Measurements from ENCODE around the gene ZIM2.
A peak's percentile ranks its signal among the peaks of the same experiment; 100 is the strongest.
"Not testable (repeated sequence)": the region's sequence is repeated elsewhere in the genome, so short reads cannot be mapped to it uniquely, and the experiment has no call there.

The ZIM2 gene

DNA sequence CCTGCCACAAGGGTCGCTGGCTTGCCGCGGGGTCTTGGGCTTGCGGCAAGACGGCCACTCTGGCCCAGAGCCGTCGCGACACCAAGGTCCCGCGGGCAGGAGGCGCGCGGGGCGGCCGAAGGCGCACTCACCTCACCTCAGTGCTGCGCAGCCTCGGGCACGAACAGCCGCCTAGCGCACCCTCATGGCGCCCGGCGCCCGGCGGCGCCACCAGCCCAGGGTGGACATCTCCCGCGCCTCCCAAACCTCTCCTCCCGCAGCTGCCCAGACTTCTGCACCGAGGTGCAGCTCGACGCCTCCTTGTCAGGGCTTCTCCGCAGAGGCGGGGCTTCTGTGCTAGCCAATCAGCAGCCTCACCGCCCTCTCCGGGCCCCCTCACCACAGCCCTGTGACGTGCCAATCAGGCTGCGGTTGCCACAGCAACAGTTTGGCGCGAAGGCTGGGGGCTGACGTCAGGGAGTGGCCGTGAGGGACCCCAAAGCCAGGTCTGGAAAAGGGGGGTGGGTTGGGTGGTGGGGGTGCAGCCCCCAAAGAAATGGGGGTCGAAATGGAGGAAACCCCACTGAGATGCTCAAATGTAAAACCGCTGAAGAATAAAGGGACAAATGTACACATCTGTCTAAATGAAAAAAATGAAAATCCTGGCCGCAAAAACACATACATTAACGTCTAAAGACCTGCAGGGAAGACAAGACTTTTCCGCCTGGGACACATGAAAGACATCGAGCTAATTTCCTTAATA, at the start of gene ZIM2, which contains the start of gene PEG3:
TSS of gene ZIM2 (minus strand) at position 276 of the 742 bp plus-strand sequence. CDS start 16,449 bp downstream, outside the sequence.
TSS of gene PEG3 (minus strand) at position 276 of the 742 bp plus-strand sequence. CDS start 16,071 bp downstream, outside the sequence.
- peak; percentile 32 for DNase-seq (ENCODE audit: low spot score)

DNA sequence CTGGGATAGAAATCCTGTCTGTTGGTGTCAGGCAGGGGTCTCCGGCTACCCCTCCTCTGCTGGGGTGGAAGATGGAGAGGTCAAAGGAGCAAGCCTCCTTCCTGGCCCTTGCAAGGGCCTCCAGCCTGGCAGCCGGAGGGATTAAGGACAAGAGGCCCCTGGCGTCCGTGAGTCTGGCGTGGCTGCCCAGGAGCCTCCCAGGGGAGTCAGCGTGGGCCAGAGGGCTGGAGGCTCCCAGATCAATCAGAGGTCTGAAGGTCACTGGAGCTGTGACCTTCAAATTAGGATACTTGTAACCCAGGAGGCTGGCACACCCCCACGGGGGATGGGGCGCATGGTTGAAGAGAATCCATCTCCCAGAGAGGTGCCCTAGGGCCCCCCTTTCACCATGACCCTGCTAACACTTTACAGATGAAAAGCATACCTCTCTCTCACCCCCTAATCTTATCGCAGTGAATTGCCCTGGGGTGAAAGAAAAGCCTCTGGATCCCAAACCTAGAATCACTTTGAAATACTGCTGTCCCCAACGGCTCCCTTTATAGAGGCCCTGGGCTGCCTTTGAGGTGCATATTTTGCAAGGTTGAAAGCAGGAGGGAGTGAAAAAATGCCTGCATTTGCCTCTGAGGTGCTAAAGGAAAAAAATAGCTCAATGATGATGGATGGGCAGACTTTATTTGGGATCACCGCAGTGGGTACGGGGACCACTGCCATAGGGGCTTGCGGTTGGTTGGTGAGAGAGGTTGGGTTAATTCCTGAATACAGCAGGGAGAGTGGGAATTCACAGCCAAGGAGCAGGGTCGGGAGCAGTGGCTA, 44.9 kb upstream of the ZIM2 start:
- DNase-seq (ENCODE audit: low spot score) = no peak

DNA sequence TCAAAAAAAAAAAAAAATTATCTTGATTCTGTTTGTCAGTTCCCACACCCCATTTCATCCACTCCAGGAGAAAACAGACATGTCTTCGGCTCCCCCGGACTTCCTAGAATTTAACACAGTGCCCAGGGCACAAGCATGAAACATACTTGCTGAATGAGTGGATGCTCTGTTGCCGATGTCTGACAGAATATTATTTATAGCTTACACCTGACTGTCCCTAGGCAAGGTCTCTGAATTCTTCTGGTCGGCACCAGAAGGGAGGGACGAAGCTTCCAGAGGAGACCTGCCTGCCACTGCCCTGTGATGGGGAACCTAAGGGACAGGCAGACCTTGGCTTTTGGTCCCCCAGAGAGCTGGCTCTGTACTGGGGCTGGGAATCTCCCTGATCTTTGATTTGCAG, 43.9 kb upstream of the ZIM2 start:
- DNase-seq (ENCODE audit: low spot score) = no peak

DNA sequence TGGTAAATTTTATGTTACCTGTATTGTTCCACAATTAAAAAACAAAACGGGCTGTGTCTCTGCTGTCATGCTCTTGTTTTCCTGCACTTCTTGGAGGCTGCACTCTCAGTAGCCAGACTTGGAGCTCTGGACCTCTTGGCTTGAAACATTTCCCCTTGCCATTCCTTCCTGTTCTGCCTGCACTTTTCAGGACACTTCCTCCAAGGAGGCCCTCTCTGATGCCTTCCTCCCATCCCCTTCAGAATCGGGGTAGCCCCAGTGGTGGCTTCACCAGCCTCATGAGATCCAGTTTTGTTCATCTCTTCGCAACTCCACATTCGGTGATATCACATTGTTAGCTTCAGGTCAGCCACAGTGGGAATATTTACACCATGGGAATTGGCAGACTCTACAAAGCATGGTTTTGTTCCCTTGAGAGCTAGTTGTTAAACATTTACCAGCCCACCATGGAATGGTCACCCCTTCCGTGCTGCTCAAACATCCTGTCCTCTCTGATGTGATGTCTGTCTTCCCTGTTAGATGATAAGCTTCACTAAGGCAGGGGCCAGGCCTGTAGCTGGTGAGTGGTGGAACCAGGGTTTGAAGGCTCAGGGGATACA, 40.2 kb upstream of the ZIM2 start:
- no peak for DNase-seq (ENCODE audit: low spot score)

DNA sequence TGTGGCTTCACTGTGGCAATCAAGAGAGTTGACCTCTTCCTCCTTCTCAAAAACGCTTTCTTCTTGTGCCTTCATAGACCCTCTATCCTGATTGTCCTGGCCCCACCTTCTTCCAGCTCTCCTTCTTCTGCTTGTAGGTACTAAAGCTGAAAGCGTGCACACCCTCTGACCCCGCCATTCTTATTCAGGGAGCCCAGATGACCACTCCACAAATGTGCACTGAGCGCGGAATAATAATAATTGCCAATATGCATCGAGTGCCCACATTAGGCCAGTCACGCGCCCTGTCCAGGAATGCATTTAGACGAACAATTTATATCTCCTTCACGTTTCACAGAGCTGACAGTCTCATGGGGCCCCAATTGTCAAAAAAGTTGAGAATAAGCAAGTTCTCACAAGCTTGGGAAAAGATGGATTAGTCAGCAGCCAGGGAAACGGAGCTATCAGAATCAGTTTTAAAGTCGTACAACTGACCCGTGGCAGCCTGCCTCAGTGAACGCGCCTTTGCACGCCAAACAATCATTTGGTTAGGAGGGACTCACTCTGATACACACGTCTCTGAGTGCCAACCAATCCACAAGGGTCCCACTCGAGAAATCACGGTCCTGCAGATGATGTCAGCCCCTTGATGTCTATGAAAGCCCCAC, 36.7 kb upstream of the ZIM2 start:
- no peak for DNase-seq (ENCODE audit: low spot score)

DNA sequence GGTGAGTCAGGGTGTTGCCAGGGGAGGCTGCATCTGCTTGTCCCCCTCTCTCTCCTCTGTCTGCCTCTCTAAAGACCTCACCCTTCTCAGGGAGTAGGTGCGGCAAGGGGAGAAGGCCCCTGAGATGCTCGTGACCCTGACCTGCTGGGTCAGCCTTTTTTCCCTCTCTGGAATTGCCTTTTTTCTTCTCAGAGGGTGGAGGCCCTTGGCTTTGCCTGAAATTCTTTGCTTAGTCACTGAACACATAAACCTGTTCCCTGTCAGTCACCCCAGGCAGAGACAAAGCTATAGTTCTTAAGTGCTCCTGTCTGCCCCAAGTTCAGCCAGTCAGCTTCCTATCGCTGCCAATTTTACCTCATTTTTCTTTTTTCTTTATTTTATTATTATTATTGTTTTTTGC, 35.2 kb upstream of the ZIM2 start:
- no peak for DNase-seq (ENCODE audit: low spot score)

DNA sequence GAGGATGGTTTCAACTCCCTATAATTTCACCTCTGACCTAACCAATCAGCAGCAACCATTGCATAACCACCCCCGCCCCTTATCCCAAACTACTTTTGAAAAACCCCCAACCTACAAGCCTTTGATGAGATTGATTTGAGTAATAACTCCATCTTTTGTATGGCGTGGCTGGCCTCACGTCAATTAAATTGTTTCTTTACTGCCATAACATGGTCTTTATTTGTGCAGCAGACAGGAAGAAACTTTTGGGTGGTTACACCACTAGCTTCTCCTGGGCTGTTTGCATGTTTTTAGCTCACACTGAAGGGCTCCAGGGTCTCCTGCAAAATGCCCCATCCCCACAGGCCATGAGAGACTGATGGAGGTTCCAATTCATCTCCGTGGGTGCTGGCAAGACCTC, 34.0 kb upstream of the ZIM2 start:
- DNase-seq (ENCODE audit: low spot score) = no peak

DNA sequence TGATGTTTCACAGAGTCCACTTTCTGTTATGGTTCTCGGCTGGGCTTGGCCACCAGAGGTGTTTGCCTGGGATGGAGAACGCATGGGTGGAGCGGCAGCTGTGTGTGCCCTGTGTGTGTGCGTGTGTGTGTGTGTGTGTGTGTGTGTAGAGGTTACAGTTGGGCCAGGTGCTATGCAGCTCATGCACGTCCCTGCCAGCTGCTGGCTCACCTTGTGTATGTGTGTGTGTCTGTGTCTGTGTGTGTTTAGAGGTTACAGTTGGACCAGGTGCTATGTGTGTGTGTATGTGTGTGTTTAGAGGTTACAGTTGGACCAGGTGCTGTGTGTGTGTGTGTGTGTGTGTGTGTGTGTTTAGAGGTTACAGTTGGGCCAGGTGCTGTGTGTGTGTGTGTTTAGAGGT, 33.0 kb upstream of the ZIM2 start:
- no peak for DNase-seq (ENCODE audit: low spot score)

DNA sequence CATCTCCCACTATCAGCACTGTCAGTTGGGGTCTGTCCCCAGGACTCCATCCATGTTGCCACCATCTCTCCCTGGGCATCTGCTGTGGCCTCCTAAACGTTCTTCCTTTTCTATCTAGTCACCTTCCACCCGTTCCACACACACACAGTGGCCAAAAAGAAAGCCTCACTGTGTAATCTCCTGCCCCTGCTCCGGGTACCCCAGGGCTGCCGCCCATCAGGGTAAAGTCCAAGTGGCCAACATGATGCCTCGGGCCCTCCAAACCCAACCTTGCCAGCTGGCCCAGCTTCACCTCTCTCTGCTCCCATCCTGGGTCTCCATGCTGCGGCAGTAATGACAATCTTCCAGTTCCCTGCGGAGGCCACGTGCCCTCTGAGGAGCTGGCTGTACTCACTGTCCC, 29.4 kb upstream of the ZIM2 start:
- DNase-seq (ENCODE audit: low spot score) = no peak

DNA sequence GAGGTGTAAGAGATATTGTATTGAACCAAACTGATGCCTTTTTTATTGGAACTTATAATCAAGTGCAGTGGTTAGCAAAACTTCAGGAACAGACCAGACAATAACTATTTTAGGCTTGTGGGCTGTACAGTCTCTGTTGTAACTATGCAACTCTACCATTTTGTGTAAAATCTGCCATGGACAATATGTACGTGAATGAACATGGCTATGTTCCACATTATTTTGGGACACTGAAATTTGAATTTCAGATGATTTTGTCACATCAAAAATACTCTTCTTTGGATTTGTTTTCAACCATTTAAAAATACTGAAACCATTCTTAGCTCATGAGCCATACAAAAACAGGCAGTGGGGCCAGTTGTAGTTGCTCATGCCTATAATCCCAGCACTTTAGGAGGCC, 27.9 kb upstream of the ZIM2 start:
- DNase-seq (ENCODE audit: low spot score) = no peak

DNA sequence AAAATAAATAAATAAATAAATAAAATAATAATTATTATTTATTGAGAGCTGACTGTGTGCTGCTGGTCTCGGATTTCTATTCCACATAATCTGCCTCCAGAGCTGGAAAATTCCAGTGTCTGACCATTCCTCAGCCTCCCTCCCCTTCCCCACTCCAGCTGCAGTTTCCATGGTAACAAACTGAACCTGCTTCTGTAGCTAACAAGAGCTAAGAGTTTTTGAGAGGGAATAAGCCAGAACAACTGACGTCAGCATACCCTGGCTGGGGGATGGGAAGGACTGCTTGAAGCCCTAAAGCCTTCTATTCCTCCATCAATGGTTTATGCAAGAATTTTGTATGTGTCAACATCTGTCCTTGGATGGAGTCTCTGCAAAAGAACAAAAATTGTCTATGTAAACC, 26.0 kb upstream of the ZIM2 start:
- no peak for DNase-seq (ENCODE audit: low spot score)

DNA sequence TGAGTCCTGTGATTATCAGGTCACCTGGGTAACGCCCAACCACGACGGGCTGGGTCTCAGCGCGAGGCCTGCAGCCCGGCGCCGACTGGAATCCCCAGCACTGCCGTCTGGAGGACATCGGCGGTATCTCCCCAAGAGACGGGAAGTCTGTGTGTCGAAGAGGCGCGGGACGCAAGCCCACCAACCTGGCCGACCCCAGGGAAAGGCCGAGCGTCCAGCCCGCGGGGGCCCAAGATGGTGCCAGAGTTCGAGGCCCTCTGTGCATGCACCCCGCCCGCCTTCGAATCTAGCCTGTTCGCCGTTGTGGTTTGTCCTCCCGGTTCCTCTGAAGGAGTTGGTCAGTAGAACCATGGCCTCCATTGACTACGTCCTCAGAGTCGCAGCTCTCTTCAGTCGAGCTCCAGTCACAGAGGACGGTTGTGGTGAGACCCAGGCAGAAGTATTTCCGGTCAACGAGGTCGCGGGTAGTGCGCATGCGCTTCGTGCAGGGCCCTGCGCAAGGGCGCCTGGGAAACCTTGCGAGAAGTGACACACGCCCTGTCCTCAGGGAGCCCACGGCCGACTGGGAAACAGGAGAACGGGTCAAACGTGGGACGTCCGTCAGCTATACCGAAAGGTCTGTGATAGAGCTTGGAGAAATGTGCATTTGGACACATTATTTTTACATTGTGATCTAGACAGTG, 24.1 kb upstream of the ZIM2 start:
- no peak for DNase-seq (ENCODE audit: low spot score)

DNA sequence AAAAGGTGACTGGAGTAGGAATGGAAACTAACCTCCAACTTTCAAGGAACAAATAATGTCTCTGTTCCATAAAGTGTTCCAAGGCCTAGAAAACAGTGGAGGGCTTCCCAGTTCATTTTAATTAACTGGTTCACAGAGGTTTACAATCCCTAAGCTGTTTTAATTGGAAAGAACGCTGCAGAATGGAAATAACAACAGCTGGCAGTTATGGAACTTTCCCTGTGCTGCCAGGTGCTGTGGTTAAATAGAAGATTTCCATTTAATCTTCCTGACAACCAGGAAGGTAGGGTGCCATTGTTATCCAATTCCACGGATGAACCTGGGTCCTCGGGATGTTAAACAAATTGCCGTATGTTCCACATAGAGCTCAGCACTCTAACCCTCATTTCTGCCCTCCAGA, 22.2 kb upstream of the ZIM2 start:
- DNase-seq (ENCODE audit: low spot score) = no peak

DNA sequence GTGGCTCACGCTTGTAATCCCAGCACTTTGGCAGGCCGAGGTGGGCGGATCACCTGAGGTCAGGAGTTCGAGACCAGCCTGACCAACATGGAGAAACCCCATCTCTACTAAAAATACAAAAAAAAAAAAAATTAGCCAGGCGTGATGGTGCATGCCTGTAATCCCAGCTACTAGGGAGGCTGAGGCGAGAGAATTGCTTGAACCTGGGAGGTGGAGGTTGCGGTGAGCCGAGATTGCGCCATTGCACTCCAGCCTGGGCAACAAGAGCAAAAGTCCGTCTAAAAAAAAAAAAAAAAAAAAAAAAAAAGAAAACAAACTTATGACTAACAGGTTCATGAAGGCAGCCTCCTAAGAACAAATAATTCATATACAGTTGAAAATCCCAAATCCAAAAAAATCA, 19.9 kb upstream of the ZIM2 start:
- DNase-seq (ENCODE audit: low spot score) = not testable (repeated sequence)

DNA sequence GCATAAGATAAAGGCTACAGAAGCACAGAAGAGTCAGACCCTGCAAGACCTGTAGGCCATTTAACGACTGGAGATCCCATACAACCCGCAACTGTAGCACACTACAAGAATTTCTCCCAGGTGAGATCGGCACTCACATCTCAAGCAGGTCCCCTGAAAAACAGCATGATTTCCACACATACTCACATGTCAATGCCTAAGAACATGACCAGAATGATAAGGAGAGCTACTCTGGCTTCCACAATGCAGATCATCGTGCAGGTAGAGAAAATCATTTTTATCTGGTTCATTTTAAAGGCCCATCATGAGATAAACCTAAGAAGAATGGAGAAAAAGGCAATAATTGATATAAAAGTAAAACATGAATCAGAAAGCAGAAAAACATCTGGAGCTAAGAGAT, 17.5 kb upstream of the ZIM2 start:
- DNase-seq (ENCODE audit: low spot score) = no peak

DNA sequence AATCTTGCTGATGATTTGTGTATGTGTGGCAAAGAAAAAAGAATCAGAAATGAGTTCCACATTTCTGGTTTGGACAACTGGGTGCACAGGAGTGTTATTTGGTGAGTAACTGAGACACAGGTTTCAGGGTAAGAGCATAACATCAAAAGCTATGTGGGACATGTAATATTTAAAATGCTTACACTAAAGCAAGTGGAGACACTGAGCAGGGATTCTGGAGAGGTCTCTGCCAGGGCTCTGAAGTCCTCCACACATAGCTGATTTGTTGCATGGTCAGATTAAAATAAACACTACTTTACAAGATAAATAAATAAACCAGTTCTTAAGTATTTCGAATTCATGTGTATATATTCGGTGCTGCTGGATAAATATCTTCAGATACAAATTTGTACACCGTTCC, 16.3 kb upstream of the ZIM2 start:
- no peak for DNase-seq (ENCODE audit: low spot score)

DNA sequence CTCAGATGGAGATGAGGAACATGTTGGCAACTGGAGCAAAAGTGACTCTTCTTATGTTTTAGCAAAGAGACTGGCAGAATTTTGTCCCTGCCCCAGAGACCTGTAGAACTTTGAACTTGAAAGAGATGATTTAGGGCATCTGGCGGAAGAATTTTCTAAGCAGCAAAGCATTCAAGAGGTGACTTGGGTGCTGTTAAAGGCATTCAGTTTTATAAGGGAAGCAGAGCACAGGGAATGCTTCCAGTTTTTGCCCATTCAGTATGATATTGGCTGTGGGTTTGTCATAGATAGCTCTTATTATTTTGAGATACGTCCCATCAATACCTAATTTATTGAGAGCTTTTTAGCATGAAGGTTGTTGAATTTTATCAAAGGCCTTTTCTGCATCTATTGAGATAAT, 11.8 kb upstream of the ZIM2 start:
- not testable (repeated sequence) for DNase-seq (ENCODE audit: low spot score)

DNA sequence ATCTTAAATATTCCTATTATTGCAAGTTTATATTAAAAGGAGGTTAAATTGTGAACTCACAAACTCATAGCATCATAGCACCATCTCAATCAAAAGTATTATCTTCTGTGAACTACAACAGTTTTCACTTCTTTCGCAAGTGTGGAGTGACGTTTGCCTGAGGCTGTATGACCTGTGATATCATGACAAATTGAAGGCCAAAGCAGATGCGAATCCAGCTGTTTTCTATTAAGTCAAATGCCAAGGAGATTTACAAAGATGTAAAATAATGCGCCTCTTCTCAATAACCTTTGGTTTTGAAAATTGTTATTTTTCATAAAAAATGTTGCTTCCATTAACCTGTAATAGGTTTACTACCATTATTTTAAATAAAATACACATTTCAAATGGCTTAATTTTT, 7.6 kb upstream of the ZIM2 start:
- DNase-seq (ENCODE audit: low spot score) = no peak

DNA sequence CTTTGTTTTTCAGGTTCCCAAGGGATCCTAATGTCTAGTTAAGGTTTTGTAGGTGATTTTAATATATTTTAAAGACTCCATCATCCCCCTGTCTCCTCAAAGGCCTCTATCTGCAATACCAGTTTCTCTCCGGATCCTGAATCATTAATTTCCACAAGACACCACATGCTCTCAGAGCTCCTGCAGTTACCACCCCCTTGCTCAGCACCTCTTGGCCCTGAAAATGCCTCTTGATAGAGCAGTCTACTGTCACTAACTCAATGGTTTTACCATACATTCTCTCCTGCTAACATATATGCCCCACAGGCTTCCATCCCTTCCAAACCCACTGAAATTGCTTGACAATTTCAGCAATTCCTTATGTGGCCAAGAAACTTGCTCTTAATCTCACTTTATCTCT, 1.9 kb upstream of the ZIM2 start:
- DNase-seq (ENCODE audit: low spot score) = no peak

DNA sequence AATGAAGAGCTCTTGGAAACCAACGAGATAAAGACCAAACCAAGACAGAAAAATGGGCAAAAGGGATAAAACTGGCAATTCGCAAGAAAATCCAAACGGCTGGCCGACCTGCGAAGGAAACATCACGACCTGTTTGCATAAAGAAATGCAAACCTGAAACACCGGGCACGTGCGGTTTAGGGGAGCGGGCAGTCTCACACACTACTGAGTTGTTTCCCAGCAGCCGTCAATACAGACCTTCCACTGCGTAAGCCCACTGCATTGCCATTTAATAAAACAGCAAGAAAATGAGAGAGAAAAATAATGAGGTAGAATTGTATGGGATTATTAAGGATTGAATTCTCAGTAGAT, 642 bp upstream of the ZIM2 start:
- DNase-seq (ENCODE audit: low spot score) = no peak

DNA sequence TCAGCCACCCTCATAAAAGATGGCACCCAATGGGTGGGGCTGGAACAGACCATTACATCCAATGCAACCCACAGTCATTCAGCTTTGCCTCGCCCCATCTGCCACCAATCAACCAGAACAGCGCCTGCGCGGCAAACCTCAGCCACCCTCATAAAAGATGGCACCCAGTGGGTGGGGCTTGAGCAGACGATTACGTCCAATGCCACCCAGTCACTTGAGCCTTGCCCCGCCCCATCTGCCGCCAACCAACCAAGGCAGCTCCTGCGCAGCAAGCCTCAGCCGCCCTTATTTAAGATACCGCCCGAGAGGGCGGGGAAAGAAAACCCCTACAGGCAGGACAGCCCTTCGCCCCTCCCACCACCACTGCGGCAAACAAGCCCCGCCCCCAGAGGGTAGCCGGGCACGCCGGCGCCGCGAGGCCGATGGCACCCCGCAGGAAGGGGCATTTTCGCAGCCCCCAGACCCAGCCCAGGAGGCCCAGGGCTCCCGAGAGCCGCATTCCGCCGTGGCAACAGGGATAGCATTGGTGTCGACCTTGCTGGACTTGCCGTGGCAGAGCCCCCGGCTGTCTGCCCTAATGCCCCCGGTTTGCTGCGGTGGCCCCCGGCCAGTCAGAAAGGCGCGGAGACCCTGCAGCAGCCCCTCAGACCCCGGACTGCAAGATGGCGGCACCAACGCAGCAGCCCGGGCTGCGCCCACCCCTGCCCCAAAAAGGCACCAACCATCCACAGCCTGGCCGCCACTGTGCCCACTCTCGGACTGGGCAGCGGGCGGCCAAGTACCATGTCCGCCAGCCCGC, 675 bp downstream of the ZIM2 start:
- peak; percentile 95 for DNase-seq (ENCODE audit: low spot score)

Data from kidney tubule cell (primary cell).